Left ventricle myocardium inferior (tissue), 1 donor: ENCODE data around the gene GLI2. TPM values are rescaled to one million over a fixed set of nuclear protein-coding genes. Genes with fewer than 3 reads are reported as not detected.

Experiments
- DNase-seq: peaks from one replicate; pipeline ENCODE4 v3.0.0-alpha.2; 2020
- H3K27ac ChIP-seq: fragments of 200-600 bp; replicated peaks from 2 replicates; pipeline ENCODE4 v1.8.0; 2021
- H3K27me3 ChIP-seq: fragments of 200-600 bp; 2 replicates; pipeline ENCODE4 v1.8.0; 2021; ENCODE audit warnings: low read depth
- H3K36me3 ChIP-seq: fragments of 200-600 bp; 2 replicates; pipeline ENCODE4 v1.8.0; 2021
- H3K4me1 ChIP-seq: fragments of 200-600 bp; 2 replicates; pipeline ENCODE4 v1.8.0; 2021
- H3K4me3 ChIP-seq: fragments of 200-600 bp; 2 replicates; pipeline ENCODE4 v1.8.0; 2021; ENCODE audit warnings: mild to moderate bottlenecking, moderate library complexity
- H3K9me3 ChIP-seq: fragments of 200-600 bp; replicated peaks from 2 replicates; pipeline ENCODE4 v1.8.0; 2021
- intact Hi-C: fragments of 100-400 bp; cut with micrococcal nuclease; formaldehyde crosslinking; loops from one replicate; pipeline ENCODE4 v1.11.0; 2022
- total RNA-seq: library from RNA; stranded (reverse); fragmentation: NEBNext Ultra II Directional; extraction: Animal tissue kit (Norgen Biotek cat#: 25700); gene quantifications from one replicate; pipeline ENCODE4 v1.2.1, GENCODE V29; 2021
- TF ChIP-seq, protein P1 (sequence below): fragments of 200-600 bp; IDR thresholded peaks from 2 replicates; pipeline ENCODE4 v1.8.0; 2021; ENCODE audit warnings: antibody characterized with exemption, mild to moderate bottlenecking, borderline replicate concordance
- donor health status: DM: no; HTN: yes; CAD: no; lungs with severe emphysema.

The GLI2 gene
- total RNA-seq, 1 donor from 2014 or later, result 2.4 TPM

DNA sequence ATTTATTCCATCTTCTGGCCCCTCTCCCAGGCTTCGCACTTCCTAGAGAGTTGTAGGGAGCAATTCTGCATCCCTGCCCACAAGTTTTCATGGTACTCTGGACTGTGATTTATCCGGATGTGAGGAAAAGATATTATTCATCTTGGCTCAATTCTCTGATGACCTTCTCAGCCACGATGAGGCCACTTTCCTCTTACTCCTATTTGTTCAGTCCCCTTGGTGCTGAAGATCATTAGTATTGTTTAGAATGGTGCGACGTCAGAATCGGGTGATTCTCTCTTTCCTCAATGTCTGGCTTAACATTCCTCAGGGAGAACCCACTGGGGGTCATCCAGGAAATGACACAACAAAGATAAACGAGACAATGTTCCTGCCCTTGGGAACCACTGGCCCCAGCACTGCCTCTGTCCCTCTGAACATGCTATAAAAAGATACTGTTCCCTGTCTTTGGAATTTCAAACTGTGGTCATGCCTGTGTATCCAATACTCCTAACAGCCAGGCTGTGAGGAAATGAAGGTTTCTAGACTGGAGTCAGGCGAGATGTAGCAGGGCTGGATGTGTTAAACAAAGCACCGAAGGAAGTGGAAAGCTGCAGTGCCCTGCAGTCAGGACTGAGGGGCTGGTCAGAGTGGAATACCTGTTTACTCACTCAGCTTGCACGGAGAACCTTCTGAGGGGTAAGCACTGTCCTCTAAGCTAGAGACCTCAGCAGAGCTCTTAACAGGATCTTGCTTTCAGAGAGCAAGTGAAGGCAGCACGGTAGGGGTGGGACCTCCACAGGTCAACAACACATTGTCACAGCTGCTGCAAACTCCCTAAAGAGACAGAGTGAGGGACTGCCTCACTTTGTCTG lies 12.9 kb upstream of the GLI2 start:
- intact Hi-C loops, result no loop called here
- Histone ChIP-seq H3K36me3 (no peaks in the 10 kb centered on the region), H3K4me1 (peaks cover 17% of the 10 kb centered on the region), H3K27ac (peak overlapping the region; percentile 40), H3K27me3 (peaks cover 13% of the 10 kb centered on the region), H3K4me3 (no peak overlapping the region), H3K9me3 (peaks cover 29% of the 10 kb centered on the region)
- TF ChIP-seq, protein P1, sequence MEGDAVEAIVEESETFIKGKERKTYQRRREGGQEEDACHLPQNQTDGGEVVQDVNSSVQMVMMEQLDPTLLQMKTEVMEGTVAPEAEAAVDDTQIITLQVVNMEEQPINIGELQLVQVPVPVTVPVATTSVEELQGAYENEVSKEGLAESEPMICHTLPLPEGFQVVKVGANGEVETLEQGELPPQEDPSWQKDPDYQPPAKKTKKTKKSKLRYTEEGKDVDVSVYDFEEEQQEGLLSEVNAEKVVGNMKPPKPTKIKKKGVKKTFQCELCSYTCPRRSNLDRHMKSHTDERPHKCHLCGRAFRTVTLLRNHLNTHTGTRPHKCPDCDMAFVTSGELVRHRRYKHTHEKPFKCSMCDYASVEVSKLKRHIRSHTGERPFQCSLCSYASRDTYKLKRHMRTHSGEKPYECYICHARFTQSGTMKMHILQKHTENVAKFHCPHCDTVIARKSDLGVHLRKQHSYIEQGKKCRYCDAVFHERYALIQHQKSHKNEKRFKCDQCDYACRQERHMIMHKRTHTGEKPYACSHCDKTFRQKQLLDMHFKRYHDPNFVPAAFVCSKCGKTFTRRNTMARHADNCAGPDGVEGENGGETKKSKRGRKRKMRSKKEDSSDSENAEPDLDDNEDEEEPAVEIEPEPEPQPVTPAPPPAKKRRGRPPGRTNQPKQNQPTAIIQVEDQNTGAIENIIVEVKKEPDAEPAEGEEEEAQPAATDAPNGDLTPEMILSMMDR, result no peak
- no peak for DNase-seq

DNA sequence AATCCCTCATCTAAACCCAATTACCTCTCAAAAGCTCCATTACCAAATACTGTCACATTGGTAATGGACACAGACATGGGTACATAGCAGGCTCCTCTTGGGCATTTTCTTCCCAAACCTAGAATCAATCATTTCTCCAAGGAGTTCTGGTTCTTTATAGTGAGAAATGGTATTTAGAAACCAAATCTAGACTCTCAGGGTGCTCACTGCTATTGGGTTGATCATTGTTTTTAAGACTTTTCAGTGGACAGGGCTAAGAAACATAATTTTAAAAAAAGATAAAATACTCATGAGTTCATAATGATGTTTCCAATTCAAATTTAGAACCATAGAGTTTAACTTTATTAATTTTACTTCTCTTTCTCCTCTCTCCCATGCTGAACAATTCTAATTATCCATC lies 9.4 kb upstream of the GLI2 start:
- Histone ChIP-seq H3K27ac (no peak overlapping the region), H3K36me3 (no peaks in the 10 kb centered on the region), H3K4me1 (peaks cover 17% of the 10 kb centered on the region), H3K27me3 (peaks cover 38% of the 10 kb centered on the region), H3K9me3 (peaks cover 29% of the 10 kb centered on the region), H3K4me3 (no peak overlapping the region)
- DNase-seq, result no peak
- TF ChIP-seq, protein P1, result no peak
- intact Hi-C loops, result no loop called here

DNA sequence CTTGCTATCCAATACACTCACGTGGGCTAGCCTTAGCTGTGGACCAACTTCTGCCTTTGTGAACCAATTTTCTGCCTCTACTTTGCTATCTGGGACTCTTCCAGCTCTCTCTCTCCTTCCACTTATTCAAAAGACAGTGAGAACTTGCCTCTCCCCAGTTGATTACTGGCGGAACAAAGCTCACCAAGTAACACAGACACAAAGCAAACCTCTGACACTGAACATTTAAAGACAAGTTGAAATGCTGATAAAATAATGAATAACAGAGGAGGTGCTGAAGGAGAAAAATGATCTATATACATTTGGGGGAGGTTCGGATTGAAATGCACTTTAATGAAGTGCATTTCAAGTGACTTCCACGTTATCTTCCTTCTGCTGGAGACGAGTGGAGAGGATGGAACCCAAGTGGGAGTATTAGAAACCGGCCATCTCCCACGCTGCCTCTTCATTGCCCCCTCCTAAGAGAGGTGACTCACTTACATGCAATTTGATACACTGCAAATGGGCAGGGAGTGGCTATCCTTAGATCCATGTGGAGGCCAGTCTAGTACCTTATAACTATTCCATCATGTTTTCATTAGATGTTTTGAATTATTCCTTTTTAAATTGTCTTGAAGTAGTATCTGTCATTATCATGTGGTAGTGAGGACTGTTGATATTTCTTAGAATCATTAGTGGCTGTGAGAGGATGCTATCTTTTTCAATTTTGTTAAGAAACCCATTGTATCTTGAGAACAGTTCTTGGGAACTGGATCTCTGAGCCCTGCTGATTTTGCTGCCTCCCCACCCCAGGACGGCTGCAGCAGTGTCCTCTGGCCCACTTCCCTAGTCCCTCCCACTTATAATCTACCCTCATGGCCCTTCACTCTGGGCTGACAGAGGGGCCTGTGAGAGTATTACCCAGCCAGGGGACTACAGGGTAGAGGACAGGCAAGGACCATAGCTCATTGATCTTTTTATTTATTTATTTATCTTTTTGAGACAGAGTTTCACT lies 6.0 kb upstream of the GLI2 start:
- DNase-seq, result no peak
- Histone ChIP-seq H3K4me3 (no peak overlapping the region), H3K27me3 (peaks cover 72% of the 10 kb centered on the region), H3K4me1 (no peaks in the 10 kb centered on the region), H3K9me3 (peaks cover 26% of the 10 kb centered on the region), H3K27ac (no peak overlapping the region), H3K36me3 (no peaks in the 10 kb centered on the region)
- intact Hi-C loops, result no loop called here
- TF ChIP-seq, protein P1, result no peak

DNA sequence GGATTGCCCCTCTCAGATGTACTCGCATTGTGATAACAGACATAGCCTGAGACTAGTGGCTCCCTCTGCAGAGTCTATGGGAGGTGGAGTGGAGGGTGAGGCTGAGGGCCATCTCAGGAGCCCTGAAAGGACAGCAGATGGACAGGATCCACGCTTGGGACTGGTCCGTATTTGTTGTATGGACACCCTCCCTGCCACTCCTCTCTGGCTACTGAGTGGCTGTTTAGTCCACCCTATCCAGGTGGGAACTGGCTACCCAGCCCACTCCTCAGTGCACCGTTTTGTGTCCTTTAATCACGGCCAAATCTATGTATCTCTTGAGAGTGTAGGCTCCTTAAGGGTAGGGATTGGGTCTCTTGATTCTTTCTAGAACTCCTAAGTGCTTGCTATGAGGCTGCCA lies 4.5 kb upstream of the GLI2 start:
- TF ChIP-seq, protein P1, result no peak
- intact Hi-C loops, result no loop called here
- H3K4me1 ChIP-seq, result peaks cover 11% of the 10 kb centered on the region
- no peak overlapping the region for H3K27ac ChIP-seq
- H3K4me3 ChIP-seq, result no peak overlapping the region
- H3K9me3 ChIP-seq, result peaks cover 12% of the 10 kb centered on the region
- DNase-seq, result no peak
- H3K27me3 ChIP-seq, result peaks cover 80% of the 10 kb centered on the region
- no peaks in the 10 kb centered on the region for H3K36me3 ChIP-seq

- no peak overlapping the region for H3K4me3 ChIP-seq
- peaks cover 26% of the 10 kb centered on the region for H3K4me1 ChIP-seq
- peaks cover 95% of the 10 kb centered on the region for H3K27me3 ChIP-seq
- TF ChIP-seq, protein P1, result no peak
- intact Hi-C loops, result no loop called here
- no peak for DNase-seq
- H3K27ac ChIP-seq, result no peak overlapping the region
- no peaks in the 10 kb centered on the region for H3K9me3 ChIP-seq
- no peaks in the 10 kb centered on the region for H3K36me3 ChIP-seq
Observed at GRCh38 chr2:120732506-120733237, 3.0 kb upstream of the GLI2 start.
